ENCODE measurements around the gene GLI3.

Gene GLI3

DNA sequence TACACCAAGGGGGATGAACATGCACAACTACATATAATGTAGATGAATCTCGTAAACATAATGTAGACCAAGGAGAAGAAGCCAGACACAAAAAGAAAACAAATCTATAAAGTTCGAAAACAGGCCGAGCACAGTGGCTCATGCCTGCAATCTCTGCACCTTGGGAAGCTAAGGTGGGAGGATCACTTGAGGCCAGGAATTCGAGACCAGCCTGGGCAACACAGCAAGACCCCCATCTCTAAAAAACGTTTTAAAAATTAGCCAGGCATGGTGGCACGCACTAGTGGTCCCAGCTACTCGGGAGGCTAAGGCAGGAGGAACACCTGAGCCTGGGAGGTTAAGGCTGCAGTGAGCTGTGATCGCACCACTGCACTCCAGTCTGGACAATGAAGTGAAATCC, 68.5 kb downstream of the GLI3 start:
- H3K4me3 ChIP-seq (ENCODE audit: low read depth, low read length): no peak overlapping the region
- TF ChIP-seq, protein P1, sequence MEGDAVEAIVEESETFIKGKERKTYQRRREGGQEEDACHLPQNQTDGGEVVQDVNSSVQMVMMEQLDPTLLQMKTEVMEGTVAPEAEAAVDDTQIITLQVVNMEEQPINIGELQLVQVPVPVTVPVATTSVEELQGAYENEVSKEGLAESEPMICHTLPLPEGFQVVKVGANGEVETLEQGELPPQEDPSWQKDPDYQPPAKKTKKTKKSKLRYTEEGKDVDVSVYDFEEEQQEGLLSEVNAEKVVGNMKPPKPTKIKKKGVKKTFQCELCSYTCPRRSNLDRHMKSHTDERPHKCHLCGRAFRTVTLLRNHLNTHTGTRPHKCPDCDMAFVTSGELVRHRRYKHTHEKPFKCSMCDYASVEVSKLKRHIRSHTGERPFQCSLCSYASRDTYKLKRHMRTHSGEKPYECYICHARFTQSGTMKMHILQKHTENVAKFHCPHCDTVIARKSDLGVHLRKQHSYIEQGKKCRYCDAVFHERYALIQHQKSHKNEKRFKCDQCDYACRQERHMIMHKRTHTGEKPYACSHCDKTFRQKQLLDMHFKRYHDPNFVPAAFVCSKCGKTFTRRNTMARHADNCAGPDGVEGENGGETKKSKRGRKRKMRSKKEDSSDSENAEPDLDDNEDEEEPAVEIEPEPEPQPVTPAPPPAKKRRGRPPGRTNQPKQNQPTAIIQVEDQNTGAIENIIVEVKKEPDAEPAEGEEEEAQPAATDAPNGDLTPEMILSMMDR (IDR thresholded peaks at IDR 0.05; ENCODE audit: borderline replicate concordance, insufficient read depth, low read depth, low read length): no peak

DNA sequence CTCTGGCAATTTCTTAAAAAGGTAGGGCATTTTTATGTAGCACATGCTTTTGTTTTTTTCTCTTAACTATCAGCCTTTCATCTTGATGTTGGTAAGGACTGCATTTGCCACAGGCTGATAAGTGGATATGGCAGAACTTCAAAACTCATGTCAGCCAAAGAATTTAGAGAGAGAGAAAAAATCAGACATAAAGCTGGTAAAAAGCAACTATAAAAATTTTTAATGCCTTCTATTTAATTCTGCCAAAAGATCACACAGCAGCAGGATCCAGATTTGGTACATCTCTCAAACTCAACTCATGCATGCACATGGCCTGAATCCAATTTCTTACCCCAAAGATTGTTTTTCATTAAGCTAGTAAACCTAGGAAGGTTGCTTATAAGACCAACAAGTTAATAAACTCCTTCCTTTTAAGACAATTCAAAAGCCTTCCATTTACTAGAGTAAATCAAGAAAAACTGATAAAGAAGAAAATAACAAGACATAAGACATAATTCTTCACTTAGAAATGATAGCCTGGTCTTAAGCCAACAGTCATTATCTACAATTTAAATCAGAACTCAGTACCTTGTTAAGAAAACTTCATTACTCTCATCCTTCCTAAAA, 69.3 kb downstream of the GLI3 start:
- H3K4me3 ChIP-seq (ENCODE audit: low read depth, low read length): no peak overlapping the region
- TF ChIP-seq, protein P1 (IDR thresholded peaks at IDR 0.05; ENCODE audit: borderline replicate concordance, insufficient read depth, low read depth, low read length): no peak

DNA sequence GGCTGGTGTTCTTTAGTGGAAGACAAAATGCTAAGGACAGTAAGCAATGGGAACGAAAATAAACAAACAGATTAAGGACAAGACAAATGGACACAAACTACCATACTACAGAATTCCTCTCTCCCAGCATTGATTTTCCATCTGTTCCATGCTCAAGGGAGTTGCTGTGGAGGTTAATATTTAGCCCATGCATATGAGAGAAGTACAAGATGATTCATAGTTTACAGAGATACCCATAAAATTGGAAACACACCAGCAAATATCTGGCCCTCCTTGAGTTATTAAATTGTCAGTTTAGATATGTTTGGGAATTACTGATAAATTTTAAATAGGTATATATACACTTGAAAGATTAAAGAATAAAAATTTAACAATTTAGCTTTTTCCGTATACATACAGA, 69.8 kb downstream of the GLI3 start:
- no peak overlapping the region for H3K4me3 ChIP-seq (ENCODE audit: low read depth, low read length)
- TF ChIP-seq, protein P1 (IDR thresholded peaks at IDR 0.05; ENCODE audit: borderline replicate concordance, insufficient read depth, low read depth, low read length): no peak

DNA sequence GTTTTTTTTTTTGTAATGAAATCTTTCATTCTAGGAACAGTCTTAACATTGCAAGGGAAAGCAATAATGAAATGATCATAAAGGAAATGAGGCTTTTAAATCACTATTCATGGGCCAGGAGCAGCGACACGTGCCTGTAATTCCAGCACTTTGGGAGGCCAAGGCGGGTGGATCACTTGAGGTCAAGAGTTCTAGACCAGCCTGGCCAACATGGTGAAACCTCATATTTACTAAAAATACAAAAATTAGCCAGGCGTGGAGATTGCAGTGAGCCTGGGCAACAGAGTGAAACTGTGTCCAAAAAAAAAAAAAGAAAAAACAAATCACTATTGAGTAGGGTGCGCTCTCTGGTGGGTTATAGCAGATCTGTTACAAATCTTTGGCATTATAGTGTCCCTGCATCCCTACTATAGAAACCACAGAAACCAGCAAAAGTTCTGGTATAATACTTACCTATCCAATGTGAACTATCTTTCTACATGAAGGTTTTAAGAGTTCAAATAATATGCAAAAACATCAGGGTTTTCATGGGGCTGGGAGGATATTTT, 72.1 kb downstream of the GLI3 start:
- TF ChIP-seq, protein P1 (IDR thresholded peaks at IDR 0.05; ENCODE audit: borderline replicate concordance, insufficient read depth, low read depth, low read length): no peak
- H3K4me3 ChIP-seq (ENCODE audit: low read depth, low read length): no peak overlapping the region

DNA sequence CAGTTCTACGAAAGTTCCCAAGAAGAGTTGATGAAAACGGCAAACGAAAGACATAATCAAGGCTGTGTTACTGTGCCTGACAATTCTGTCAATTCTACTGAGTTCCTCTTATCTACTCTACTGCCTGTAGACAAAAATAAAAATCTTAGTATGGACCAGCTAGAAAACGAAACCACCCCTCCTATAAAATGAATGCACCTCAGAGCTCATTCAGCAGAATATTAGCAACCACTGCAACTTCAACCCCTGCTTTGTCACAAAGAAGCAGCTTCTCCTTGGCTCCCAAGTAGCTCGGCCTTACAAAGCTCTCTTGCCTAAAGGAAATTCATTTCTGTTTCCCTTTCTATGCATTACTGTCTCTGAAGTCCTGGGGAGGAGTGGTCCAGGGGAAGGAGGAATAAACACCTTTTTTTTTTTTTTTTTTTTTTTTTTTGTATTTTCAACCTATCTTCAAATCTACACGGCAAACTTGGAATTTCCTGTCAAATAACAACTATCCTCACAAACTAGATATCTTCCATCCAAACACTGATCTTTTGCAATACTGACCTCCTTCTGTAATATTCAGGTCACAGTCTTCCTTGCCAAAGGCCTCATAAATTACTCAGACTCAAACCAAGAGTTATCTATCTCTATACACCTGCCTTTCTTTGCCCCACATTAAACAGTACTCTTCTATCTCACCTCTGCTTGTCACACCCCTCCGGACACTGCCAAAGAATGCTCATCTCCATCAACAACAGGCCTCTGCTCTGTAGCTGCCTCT, 74.3 kb downstream of the GLI3 start:
- TF ChIP-seq, protein P1 (IDR thresholded peaks at IDR 0.05; ENCODE audit: borderline replicate concordance, insufficient read depth, low read depth, low read length): no peak
- no peak overlapping the region for H3K4me3 ChIP-seq (ENCODE audit: low read depth, low read length)

DNA sequence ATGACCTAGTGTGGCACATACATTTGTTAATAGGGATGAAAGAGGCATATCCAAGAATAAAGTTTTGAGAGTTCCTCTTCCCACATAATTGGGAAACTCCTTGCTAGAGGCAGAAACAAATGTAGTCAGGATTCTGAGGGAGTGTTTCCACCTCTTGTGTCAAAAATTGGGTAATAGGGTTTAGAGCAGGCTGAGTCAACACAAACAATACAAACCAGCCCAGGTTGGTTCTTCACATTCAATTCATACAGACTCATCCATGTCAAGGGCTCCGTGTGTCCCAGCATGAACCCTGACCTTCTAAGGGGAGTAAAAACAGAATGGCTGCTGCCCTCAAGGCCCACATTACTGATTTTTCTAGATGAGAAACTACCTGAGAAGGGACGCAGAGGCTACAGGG, 75.3 kb downstream of the GLI3 start:
- no peak overlapping the region for H3K4me3 ChIP-seq (ENCODE audit: low read depth, low read length)
- TF ChIP-seq, protein P1 (IDR thresholded peaks at IDR 0.05; ENCODE audit: borderline replicate concordance, insufficient read depth, low read depth, low read length): no peak

DNA sequence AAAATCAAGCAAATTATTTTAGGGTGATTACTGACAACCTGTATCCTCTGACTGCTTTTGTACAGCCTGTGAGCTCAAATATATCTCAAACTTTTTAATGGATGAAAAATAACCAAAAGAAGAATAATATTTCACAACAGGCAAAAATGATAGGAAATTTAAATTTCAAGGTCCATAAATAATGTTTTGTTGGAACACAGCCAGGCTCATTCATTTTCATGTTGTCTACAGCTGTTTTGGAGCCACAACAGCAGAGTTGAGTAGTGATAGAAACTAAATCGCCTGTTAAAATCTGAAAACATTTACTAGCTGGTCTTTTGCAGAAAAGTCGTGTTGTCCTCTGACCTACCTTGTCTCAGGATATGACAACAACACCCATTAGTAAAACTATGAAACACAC, 75.9 kb downstream of the GLI3 start:
- TF ChIP-seq, protein P1 (IDR thresholded peaks at IDR 0.05; ENCODE audit: borderline replicate concordance, insufficient read depth, low read depth, low read length): no peak
- H3K4me3 ChIP-seq (ENCODE audit: low read depth, low read length): no peak overlapping the region
